Measurements from ENCODE around the gene CTDP1.
A peak's percentile ranks its signal among the peaks of the same experiment; 100 is the strongest.

Gene CTDP1

DNA sequence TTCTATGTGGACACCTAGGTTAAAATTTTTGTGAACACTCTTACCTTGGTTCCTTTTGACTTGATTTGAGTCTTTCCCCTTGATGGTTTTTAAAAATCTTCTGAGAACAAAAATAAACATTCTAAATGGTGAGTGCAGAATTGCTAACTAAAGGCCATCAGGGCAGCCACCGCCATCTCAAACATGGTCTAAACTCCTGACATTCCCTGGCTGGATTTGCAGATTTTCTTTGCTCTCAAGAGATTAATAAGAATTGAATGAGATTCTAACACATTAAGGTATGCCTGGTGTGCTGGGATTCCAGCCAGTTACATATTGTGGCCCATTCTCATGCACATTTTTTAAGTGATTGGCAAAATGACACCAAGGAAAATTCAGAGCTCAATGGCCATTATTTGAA, 17.2 kb upstream of the CTDP1 start:
- Mint-ChIP-seq H3K27ac (no peak overlapping the region), H3K9me3 (no peaks in the 10 kb centered on the region), H3K4me3 (no peak overlapping the region), H3K4me1 (no peaks in the 10 kb centered on the region), H3K36me3 (peaks cover 2% of the 10 kb centered on the region), H3K27me3 (peaks cover 4% of the 10 kb centered on the region)
- ATAC-seq (ENCODE audit: low read depth) (no peak), DNase-seq (ENCODE audit: low spot score in 2 of 2) (no peak)

DNA sequence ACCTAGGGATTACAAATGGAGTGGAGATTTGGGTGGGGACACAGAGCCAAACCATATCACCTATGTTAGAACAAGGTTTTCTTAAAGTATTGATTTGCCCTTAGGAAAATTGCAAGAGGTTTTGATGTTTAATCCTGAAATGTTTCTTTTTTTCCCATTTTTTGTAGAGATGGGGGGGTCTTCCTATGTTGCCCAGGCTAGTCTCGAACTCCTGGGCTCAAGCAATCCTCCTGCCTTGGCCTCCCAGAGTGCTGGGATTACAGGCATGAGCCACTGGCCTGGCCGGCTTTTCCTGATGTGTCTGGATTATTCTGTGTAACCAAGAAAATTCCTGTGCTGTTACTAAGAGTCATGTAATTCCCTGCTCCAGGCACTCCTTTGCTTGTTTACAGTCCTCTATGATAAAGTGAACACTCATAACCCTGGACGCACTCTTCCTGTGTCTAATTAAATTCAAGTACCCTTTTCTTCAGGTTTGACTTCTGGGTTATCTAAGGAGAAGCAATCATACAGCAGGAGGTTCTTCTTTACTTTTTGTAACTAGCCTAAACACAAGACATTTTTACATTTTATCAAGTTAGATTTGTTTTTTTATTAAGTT, 15.0 kb upstream of the CTDP1 start:
- Mint-ChIP-seq H3K4me1 (no peaks in the 10 kb centered on the region), H3K9me3 (no peaks in the 10 kb centered on the region), H3K27ac (no peak overlapping the region), H3K27me3 (peaks cover 4% of the 10 kb centered on the region), H3K36me3 (peaks cover 2% of the 10 kb centered on the region), H3K4me3 (no peak overlapping the region)
- DNase-seq (ENCODE audit: low spot score in 2 of 2) (no peak), ATAC-seq (ENCODE audit: low read depth) (no peak)

DNA sequence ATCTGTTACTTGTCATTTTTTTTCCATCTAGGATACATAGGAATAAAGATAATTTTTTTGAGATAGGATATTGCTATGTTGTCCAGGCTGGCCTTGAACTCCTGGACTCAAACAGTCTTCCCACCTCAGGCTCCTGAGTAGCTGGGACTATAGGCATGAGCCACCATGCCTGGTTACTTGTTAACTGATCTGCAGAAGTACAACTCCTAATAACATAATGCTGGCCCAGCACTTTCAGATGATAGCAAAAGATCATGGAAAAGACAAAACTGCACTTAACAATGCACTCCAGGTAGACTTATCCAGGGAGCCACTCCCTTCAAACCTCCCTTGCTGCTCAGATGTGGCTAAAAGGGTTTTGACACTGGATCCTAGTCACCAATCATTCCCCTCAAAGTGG, 11.4 kb upstream of the CTDP1 start:
- Mint-ChIP-seq H3K4me1 (no peaks in the 10 kb centered on the region), H3K36me3 (peaks cover 9% of the 10 kb centered on the region), H3K9me3 (no peaks in the 10 kb centered on the region), H3K27me3 (peaks cover 2% of the 10 kb centered on the region), H3K27ac (no peak overlapping the region), H3K4me3 (no peak overlapping the region)
- ATAC-seq (ENCODE audit: low read depth): no peak
- no peak for DNase-seq (ENCODE audit: low spot score in 2 of 2)

DNA sequence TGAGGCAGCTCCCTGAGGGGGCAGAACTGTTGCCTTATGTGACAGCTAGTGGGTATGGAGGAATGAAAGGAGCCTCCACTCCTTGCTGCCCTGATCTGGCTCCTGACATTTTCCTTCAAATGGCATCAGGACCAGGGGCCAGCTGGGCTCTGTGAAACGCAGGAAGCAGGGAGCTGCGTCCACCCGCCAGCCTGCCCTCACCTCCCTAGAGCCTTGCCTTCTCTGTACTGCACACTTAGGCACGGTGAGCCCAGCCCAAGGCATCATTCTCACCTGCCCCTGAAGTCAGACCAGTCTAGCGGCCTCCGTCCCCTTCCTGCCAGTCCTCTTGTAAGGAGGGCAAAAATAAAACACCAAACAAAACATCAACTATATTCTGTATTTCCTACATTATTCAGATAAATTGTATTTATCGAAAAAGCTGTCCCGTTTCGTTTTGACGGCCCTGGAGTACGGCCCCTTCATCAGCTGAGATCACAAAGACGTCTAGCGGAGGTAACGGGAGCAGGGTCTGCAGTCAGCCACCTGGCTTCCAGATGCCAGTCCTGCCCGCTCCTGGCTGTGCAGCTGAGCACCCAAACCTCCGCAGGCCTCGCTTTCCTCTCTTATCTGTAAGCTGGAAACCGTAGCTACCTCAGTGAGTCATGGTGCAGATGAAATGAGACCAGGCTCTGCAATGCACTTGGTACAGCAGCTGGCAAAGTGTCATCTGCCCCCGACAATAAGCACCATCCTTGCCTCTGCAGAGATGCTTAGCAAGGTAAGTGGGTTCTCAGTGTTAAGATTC, 6.9 kb upstream of the CTDP1 start:
- Mint-ChIP-seq H3K27ac (no peak overlapping the region), H3K4me3 (no peak overlapping the region), H3K9me3 (no peaks in the 10 kb centered on the region), H3K36me3 (peaks cover 12% of the 10 kb centered on the region), H3K4me1 (no peaks in the 10 kb centered on the region), H3K27me3 (no peaks in the 10 kb centered on the region)
- ATAC-seq (ENCODE audit: low read depth): no peak
- no peak for DNase-seq (ENCODE audit: low spot score in 2 of 2)

DNA sequence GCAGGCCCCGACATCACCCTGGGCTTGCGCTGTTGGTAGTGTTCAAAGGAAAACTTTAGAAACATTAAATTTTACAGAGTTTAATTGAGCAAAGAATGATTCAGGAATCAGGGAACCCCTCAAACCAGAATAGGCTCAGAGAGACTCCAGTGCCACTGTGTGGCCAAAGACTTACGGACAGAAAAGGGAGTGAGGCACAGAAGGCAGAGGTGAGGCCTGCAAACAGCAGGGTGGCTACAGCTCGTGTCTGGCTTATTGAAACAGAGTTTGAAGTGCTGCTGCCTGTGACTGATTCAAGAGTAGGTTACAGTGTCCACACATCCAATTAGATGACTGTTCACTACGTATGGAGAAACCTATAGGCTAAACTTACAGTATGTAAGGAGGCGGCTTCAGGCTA, 2.4 kb upstream of the CTDP1 start:
- Mint-ChIP-seq H3K27ac (no peak overlapping the region), H3K4me3 (no peak overlapping the region), H3K27me3 (no peaks in the 10 kb centered on the region), H3K9me3 (no peaks in the 10 kb centered on the region), H3K4me1 (peaks cover 14% of the 10 kb centered on the region), H3K36me3 (peaks cover 10% of the 10 kb centered on the region)
- no peak for ATAC-seq (ENCODE audit: low read depth)
- no peak for DNase-seq (ENCODE audit: low spot score in 2 of 2)

DNA sequence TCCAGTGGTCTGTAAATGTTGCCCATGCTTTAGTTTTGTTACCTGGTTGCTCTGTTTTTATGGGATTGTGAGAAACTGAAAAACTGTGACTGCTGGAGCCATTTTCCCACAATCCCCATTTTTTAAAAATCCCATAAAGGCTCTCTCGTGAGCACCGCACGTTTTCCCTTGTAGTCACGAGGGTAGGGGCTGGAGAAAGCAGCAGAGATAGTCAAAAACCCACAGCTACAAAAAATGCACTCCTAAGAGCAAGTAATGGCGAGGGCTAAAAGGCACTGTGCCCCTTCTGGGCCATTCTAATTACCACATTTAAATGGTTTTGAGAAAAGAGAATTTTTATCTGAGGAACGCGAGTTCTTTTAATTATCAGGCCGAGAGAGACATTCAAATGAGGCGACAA, 1.8 kb upstream of the CTDP1 start:
- Mint-ChIP-seq H3K36me3 (peaks cover 9% of the 10 kb centered on the region), H3K4me3 (no peak overlapping the region), H3K4me1 (peaks cover 19% of the 10 kb centered on the region)

DNA sequence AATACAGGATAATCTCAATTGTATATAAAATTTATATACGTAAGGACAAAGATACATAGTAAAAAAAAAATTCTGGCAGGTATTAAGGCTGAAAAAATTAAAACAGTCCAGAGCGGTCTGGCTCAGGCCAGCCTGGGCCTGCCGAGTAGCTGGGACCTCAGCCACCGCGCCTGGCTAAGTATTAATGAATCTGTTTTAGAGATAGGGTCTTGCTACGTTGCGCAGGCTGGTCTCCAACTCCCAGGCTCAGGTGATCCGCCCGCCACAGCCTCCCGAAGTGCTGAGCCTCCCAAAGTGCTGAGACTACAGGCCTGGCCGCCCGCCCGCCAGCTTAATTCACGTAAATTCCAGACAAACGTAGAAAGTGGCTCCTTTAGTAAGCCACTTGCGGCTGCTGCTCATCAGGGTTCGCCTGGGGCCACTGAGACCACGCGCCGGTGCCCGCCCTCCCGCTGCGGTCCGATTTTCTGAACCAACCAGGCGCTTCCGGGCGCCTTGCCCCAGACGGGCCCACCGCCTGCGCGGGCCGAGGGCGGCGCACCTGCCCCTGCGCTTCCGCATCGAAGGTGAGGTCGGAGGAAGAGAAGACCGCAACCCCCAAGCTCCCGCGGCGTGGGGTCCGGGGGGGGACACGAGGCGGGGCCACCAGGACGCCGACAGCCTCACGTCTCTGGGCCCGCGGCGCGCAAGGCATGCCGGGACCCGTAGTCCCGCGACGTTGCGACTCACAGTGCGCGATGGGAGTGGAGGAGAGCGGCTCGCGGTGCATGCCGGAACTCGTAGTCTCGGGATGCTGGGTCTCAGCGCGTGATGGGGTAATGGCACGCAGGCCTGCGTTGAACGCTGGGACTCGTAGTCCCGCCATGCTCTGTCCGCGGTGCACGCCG, 695 bp upstream of the CTDP1 start:
- Mint-ChIP-seq H3K36me3 (peaks cover 6% of the 10 kb centered on the region), H3K4me1 (peaks cover 25% of the 10 kb centered on the region), H3K27me3 (no peaks in the 10 kb centered on the region), H3K4me3 (peak overlapping the region; percentile 99), H3K9me3 (no peaks in the 10 kb centered on the region), H3K27ac (peak overlapping the region; percentile 97)
- peak; percentile 83 for ATAC-seq (ENCODE audit: low read depth)
- DNase-seq (ENCODE audit: low spot score in 2 of 2): peak; percentile 97

More for the DNA sequence above, 1.8 kb upstream of the CTDP1 start:
- DNase-seq (ENCODE audit: low spot score in 2 of 2) (no peak), ATAC-seq (ENCODE audit: low read depth) (no peak)
- Mint-ChIP-seq H3K9me3 (no peaks in the 10 kb centered on the region), H3K27me3 (no peaks in the 10 kb centered on the region), H3K27ac (peak overlapping the region; percentile 97)

DNA sequence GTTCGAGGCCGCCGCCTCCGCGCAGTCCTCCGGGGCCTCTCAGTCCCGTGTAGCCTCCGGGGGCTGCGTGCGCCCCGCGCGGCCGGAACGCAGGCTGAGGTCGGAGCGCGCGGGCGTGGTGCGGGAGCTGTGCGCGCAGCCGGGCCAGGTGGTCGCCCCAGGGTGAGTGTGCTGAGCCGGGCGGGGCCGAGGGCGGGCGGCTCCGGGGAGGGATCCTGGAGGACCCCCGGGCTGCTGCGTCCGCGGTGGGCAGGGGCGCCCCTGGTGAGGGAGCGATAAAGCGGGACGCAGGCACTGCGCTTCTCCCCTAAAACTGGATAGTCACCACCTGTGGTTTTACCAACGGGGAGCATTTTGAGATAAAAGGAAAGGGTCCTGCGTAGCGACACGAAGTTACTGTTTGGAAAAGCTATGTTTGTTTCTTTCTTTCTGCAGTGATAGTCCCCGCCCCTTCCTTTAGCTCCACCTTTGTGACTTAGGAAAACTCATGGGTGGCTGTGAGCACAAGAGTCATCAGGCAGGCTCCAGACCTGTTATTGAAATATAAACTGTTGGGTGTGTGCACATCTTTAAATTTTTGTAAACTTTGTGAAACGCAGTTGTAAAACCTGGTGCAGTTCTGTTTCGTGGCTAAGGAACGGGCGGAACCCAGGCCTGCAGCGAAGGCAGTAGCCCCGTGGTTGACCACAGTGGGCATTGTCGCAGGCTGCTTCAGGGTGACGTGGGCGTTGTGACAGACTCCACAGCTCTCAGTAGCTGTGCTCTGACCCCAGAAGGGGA, 687 bp downstream of the CTDP1 start:
- H3K9me3 Mint-ChIP-seq: no peaks in the 10 kb centered on the region
- DNase-seq (ENCODE audit: low spot score in 2 of 2): no peak
- H3K36me3 Mint-ChIP-seq: peaks cover 6% of the 10 kb centered on the region
- H3K4me3 Mint-ChIP-seq: peak overlapping the region; percentile 79
- no peaks in the 10 kb centered on the region for H3K27me3 Mint-ChIP-seq
- ATAC-seq (ENCODE audit: low read depth): no peak
- peaks cover 25% of the 10 kb centered on the region for H3K4me1 Mint-ChIP-seq
- H3K27ac Mint-ChIP-seq: peak overlapping the region; percentile 65

DNA sequence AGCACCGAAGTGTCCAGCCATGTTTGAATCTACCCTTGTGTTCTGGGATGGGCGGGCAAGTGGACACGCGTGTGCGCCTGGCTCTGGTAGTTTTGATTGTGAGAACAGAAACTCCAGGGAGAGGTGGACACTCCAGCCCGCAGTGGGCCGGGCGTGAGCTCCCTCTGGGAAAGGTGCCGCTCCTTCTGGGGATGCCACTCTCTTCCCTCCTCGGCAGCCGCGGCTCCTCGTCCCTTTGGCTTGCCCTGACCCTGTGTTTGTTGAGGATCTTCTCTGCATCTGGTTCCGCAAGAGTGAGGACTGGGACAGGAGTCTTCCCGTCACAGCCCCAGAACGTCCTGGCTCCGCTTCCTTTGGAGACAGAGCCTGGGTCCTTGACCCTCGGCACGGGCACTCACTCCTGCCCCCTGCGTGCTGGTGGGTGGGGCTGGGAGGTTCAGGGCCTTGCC, 1.3 kb downstream of the CTDP1 start:
- Mint-ChIP-seq H3K27ac (no peak overlapping the region), H3K27me3 (no peaks in the 10 kb centered on the region), H3K4me1 (peaks cover 26% of the 10 kb centered on the region), H3K9me3 (no peaks in the 10 kb centered on the region), H3K4me3 (peak overlapping the region; percentile 79), H3K36me3 (peaks cover 2% of the 10 kb centered on the region)
- DNase-seq (ENCODE audit: low spot score in 2 of 2) (no peak), ATAC-seq (ENCODE audit: low read depth) (no peak)

DNA sequence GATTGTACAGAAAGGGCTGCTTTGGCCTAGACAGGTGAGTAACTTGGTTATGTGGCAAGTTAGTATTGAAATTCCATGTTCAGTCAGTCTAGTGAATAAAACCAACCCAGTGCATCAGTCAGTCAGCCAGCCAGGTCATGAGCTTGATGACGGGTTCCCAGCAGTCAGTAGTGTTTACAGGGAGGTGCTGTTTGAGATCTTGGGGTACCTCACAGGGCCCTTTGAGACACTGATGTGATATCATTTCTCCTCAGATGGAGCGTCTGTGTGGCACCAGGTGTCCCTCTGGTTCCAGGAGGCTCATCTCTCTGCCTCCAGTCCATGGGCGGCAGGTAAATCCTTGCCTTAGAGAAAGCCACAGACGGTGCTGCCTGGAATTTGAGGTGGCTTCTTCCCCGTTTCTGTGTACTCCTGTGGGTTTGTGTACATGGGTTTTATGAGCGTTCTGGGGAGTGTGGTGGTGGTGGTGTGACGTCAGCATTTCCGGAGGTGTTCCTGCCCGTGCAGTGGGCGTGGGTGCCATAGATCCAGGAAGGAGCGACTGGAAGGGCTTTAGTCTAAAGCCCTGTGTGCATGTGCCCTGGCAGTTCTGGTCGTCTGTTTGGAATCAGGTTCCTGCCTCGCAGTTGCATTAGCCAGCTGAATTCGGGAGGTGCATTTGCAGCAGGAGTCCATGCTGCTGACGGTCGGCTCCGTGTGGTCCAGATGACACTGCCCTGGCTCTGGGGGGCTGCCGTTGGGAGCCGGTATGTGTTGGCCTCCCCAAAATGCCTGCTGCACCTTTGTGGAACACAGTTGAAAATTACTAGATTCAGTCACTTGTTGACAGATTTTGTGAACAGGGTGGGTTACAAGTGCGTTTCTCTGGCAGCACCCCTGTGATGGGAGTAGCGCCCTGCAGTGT, 2.1 kb downstream of the CTDP1 start:
- peaks cover 5% of the 10 kb centered on the region for H3K36me3 Mint-ChIP-seq
- ATAC-seq (ENCODE audit: low read depth): no peak
- H3K4me1 Mint-ChIP-seq: peaks cover 30% of the 10 kb centered on the region
- H3K27me3 Mint-ChIP-seq: no peaks in the 10 kb centered on the region
- H3K9me3 Mint-ChIP-seq: no peaks in the 10 kb centered on the region
- H3K4me3 Mint-ChIP-seq: peak overlapping the region; percentile 79
- DNase-seq (ENCODE audit: low spot score in 2 of 2): no peak
- no peak overlapping the region for H3K27ac Mint-ChIP-seq

DNA sequence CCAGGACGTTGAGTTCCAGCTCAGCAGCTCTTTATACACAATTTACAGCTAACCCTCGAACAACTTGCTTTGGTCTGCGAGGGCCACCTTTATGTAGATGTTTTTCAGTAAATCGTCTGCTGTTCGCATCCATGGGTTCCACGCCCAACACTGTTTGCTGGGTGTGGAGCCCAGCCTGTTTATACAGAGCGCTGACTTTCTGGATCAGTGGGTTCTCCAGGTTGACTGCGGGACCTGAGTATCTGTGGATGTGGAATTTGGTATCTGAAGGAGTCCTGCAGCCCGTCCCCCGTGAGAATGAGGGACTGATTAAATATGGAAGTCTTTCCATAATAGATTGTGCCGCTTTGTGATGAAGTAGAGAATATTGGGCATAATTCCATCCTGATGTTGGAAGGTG, 2.9 kb downstream of the CTDP1 start:
- Mint-ChIP-seq H3K4me3 (peak overlapping the region; percentile 14), H3K4me1 (peaks cover 30% of the 10 kb centered on the region), H3K36me3 (peaks cover 5% of the 10 kb centered on the region), H3K27me3 (no peaks in the 10 kb centered on the region), H3K9me3 (no peaks in the 10 kb centered on the region), H3K27ac (peak overlapping the region; percentile 36)
- ATAC-seq (ENCODE audit: low read depth) (no peak), DNase-seq (ENCODE audit: low spot score in 2 of 2) (no peak)

DNA sequence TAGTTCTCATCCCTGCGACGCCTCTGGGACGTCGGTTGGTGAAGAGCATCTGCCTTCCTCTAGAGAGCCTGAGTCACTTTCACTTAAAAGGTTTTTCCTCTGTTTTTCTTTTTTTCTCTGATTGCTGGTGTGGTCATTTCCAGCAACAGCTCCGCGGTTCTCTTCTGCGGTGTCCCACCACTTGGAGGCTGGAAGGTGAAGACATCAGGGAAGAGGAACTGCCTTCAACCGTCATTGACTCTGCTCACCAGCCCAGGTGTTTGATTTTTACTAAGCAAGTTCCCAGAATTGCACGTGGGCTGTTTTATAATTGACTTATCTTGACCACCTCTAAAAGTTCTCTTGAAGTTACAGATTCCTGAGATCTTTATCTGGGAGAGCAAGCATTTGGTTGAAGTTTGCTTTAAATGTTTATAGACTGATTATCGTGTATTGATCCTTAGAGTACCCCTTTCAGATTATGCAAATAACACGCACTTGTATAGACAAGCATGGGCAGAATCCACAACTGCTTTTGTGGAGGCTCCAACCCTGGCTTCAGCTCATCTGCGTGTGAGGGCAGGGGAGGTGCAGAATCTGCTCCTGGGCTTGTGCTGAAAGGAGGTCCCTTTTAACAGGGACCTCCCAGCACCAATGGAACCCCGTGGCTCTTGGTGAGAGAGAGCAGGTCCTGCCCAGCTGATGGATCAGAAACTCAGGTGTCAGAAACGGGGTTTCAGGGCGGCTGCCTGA, 3.5 kb downstream of the CTDP1 start:
- DNase-seq (ENCODE audit: low spot score in 2 of 2) (no peak), ATAC-seq (ENCODE audit: low read depth) (no peak)
- Mint-ChIP-seq H3K36me3 (peaks cover 5% of the 10 kb centered on the region), H3K4me1 (peaks cover 30% of the 10 kb centered on the region), H3K27me3 (no peaks in the 10 kb centered on the region), H3K4me3 (peak overlapping the region; percentile 14), H3K27ac (peak overlapping the region; percentile 36), H3K9me3 (no peaks in the 10 kb centered on the region)
